Measurements from ENCODE around the gene SMAD2.
"Not testable (repeated sequence)": the region's sequence is repeated elsewhere in the genome, so short reads cannot be mapped to it uniquely, and the experiment has no call there.

Gene SMAD2

DNA sequence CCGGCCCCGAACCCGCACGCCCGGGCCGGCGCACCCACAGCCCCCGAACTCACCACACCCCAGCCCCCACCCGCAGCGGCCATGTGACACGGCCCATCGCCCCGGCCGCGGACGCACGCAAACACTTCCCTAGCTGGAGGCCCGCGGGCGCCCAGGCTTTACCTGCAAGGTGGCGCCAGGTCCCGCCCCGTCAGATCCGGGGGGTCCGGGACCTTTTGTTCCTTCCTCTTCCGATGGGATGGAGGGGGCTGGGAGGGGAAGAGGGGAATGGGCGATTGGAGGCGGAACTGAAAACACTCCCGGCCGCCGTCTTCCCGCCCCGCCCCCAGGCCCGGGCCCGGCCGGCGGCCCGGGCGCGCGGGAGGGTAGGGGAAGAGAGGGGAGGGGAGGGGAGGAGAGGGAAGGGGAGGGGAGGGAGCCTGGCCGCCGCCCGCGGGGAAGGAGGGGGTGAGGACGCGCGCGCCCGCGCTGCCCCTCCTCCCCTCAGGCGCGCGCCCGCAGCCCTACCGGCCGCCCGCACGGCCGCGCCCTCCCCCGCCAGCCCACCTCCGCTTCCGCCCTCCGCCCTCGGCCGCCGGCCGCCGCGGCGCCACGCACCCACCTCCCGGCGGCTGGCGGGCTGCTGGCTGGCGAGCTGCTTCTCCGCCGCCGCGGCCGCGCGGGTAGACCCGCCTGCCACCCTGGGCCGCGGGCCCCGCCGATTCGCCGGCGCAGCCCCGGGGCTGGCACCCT, at the start of gene SMAD2:
Gene SMAD2 (minus strand): TSS at position 461 of the 732 bp plus-strand sequence. CDS start 33,903 bp downstream, outside the sequence.
- peak; percentile 71 for DNase-seq

DNA sequence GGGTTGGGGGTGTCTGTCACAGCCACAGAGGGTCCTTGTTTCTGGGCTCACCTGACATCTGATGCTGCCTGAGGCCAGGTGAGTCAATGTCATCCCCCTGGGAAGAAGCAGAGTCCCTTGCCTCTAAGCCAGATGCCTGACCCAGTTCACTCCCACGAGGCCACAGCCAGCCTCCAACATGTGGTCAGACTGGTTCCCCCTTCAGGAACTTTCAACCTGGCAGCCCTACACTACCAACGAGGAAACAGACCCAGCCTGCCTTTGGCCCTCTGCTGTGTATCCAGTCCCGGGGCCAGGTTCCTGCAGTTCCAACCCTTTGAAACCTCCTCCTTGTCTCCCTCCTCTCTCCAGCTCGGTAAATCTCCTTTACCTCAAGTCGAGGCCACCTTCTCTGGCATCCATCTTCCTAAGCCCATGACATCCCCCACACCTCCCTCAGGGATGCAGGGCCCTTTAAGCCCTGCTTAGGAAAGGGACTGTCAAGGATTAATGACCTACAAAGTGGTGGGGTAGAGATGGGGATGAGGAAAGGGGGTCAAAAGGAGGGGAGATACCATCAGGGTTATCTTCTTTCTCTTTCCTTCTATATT, 49.2 kb upstream of the SMAD2 start:
- no peak for DNase-seq

DNA sequence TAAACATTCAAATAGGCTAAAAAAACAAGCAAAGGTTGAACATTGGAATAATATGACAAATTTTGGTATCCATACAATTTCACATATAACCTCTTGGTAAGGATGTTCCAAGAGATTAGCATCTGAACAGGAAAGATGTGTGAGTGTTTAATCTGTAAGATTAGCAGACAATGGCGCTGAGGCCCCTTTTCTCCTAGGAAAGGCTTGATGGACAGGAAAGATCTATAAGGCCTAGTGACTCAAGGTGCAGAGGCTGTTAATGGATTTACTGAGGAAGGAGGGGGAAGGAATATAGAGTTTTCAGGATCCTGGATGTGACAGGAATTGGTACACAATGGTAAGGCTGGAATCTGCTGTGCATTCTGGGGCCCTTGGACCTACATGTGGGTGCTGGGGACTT, 48.1 kb upstream of the SMAD2 start:
- no peak for DNase-seq

DNA sequence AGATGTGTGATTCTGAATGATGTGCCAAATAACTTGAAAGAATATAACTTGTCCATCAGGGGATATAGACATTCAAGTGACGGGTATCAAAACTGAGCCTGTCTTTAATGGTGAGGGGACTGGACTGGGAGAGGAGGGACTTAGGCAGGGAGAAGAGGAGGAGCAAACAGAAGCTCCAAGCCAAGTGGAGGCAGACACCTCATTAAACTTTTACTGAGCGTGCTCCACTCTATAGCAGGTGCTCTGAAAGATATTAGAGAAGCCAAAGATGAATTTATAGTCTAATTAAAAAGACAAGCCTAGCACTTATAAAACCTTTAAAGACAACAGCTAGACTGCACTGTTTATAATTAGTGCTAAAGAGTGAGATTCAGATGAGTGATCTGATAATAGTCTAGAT, 47.7 kb upstream of the SMAD2 start:
- DNase-seq = no peak

DNA sequence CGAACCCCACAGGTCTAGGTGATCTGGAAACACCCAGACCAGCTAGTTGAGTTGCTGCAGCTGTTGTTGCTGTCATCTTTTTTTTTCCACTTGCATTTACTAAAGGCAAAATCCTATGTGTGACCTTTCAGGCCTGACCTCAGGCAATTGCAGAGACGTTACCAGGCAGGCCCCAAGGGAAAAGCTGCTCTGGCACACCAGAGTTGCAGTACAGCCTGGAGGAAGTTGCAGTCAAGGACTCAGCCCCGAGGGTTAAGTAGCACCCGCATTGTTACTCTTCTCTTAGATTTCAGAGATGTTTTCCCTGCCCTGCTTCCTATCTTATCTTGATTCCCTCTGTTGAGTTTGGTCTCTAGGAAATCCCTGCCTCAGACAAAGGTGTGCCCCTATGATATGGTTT, 45.2 kb upstream of the SMAD2 start:
- DNase-seq = no peak

DNA sequence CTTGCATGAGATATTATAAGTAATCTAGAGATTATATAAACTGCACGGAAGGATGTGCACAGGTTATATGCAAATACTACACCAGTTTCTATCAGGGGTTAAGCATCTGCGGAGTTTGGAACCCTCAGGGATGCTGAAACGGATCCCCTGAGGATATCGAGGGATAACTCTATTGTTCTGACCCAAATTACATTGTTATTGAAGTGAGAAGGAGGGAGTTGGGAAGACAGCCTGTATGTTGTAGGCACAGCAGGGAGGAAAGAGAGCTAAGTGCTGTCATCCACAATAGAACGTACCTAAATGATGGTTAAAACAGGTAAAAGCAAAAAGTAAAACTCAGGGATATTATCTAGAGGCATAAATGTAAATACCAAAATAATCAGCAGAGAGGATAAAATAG, 44.6 kb upstream of the SMAD2 start:
- no peak for DNase-seq

DNA sequence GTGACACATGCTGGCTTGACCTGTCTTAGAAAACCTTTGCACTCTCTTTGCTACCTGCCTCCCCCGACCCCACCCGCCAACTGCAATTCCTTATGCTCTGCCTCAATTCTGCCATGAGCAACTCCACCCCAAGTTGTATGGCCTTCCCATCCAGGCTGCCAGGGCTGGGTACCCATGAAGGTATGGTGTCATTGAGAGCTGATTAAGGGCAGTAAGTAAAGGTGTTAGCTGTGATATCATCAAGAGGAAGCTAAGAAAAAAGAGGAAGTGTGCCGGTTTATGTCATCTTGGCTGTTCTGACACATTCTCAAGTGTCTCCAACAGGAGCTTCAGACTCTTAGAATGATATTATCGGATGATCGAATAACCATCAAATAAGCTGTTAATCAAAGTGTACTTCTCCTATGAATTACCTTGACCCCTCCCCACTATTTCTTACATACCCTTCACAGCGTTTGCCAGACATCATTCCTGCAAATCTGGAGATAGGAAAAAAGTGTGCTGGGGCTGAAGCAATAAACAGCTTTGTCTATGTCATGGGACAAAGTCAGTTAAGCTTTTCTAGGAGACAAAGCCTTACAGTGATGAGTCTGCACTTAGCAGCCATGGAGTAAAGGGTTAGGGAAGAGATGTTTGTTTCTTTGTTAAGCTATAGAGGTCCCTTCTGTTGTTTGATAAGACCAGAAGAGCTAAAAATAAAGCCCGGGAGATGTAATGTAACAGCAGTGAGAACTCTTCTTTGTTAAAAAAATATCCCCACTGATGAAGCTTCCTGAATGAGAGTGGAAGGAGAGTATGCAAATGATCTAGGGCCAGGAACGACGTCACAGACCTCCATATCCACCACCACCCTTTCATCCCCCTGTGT, 40.4 kb upstream of the SMAD2 start:
- no peak for DNase-seq

DNA sequence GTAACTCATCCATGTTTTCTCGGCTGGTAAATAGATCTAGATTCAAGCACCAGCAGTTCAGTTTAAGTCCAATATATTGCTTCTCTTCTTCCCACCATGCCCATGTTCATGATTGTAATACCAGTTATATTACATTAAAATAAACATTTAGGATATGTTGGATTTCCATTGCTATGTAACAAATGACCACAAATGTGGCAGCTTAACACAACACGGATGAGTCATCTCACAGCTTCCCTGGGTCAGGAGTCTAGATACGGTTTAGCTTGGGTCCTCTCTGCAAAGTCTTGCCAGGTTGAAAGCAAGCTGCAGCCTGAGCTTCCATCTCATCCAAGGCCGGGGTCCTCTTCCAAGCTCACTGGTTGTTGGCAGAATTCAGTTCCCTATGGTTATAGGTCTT, 39.4 kb upstream of the SMAD2 start:
- no peak for DNase-seq

DNA sequence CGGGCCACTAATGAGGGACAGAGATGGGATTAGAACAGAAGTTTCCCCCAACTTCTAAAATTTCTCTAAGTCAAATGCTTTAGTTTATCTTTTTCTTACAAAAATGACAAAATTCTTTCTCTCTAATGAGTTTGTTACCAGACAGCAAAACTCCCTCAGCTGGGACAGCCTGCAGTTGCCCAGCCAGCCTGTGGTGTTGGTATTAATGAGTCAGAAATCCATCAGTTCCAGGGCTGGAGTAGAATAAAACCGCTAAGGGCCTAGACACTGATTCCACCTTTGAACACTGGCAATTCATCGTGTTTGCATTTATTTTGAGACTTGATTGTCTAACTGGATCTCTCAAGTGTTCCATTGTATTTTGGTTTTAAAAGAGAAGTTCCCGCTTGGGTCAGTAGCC, 38.3 kb upstream of the SMAD2 start:
- DNase-seq = no peak

DNA sequence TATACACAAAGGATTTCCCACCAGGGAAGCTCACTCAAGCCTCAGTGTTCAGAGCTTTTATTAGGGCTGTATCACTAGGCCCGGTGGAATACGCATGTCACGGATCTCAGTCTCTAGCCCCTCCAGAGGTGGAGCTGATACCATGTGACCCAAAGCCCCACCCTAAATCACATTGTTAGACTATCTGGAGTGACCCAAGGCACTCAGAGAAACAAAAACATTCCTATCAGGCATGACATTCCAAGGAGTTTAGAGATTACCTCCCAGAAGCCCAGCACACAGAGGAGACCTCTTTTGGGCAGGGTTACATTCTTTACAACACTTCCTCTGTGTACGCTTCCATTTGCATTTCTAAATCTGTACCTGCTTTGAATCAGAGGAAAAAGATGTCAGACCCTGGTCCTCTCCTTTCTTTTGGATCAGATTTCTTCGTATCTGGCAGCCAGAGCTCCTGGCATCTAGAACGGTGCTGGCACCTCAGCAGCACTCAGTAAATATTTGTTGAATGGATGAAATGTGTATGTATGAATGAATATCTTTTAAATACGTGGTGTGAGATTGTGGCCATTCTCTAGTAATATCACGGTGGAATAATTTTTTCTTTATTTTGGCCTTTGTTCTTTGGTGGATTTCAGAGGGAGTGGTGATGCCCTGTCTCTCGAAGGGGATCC, 37.7 kb upstream of the SMAD2 start:
- no peak for DNase-seq

DNA sequence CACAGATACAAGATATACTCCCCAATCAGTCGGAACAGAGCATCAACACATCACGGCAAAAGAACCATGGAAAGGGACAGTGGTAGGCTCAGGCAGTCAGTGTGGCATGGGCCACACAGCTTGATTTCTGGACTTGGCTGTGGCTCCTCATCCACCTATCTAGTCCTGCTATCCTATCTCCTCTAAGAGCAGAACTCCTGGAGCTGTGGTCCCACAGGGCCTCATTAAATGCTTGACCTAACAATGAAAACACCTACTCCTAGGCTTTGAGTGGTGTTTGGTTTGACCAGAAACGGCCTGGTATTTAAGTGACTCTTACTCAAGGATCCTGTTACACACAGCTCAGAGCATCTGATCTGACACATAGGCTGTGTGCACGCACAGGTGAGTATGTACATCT, 33.6 kb upstream of the SMAD2 start:
- no peak for DNase-seq

DNA sequence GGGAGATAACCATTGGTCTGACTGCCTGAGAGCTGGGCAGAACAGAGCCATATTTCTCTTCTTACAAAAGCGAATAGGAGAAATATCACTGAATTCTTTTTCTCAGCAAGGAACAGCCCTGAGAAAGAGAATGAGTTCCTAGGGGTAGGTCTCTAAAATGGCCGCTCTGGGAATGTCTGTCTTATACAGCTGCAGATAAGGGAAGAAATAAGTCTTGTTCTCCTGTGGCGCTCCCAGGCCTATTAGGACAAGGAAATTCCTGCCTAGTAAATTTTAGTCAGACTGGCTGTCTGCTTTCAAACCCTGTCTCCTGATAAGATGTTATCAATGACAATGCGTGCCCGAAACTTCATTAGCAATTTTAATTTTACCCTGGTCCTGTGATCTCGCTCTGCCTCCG, 30.5 kb upstream of the SMAD2 start:
- not testable (repeated sequence) for DNase-seq

DNA sequence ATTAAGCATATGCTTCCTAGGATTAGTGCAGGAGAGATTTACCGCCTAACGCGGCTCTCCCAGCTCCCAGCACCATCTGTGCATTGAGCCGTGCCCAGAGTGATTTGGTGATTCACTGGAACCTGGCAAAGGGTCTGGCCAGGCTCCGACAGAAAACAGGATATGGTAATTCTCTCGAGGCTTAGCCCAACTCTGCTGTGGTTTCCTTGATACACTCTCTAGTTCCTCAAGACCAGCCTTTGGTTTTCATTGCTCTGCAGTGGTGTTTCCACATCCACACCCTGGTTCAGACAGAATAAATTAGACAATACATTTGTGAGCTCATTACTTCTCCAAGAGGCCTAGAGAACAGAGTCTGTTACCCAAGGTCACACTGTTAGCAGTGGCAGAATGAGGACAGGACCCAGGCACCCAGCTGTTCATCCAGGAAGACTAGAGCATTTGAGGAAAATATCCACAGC, 23.0 kb upstream of the SMAD2 start:
- no peak for DNase-seq

DNA sequence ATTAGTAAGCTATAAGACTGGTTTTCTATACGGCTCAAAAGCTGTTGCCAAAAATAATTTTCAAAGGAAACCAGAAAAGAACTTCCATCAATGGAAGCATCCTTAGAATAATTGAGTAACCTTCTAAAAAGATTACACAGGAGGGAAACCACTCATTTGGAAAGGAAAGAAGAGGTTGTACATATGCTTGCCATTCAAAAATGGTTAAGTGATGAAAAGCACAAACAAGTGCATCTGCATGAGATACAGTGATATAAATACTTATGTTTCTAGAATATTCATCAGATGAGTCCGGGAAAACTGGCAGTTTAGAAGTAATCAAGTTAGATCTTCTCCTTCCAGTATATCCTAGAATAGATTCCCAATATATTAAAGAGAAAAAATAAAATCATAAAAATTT, 20.1 kb upstream of the SMAD2 start:
- no peak for DNase-seq

DNA sequence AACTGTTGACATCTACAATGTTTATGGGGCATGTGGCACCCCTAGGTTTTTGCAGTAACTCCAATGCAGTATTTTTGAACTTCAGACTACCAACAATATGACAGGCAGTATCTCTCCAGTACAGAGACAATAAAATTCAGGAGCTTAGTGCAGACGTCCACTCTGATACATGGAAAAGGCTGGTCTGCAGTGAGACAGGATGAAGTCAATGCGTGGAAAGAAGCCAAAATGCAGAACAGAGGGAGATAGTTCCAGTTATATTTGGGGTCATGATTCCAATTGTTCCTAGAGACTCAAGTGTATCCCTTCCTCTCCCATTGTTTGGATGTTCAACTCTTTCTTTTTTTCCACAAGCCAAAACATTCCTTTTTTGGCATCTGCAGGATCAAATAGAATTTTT, 18.7 kb upstream of the SMAD2 start:
- DNase-seq = no peak

DNA sequence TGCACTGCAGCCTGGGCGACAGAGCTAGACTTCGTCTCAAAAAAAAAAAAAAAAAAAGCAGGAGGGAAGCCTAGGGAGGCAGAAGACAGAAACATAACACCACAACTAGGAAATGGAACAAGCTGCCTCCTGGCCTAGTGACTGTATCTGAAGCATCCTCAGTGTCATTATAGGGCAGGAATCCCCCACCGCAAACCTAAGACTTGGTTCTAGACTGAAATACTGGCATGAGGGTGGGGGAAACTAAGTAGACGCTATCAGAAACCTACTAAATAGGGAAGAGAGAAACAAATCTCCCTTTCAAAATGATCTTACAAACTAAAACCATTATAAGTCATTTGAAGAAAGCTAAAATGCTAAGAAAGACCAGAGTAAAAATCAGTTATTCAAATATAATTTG, 16.4 kb upstream of the SMAD2 start:
- DNase-seq = no peak

DNA sequence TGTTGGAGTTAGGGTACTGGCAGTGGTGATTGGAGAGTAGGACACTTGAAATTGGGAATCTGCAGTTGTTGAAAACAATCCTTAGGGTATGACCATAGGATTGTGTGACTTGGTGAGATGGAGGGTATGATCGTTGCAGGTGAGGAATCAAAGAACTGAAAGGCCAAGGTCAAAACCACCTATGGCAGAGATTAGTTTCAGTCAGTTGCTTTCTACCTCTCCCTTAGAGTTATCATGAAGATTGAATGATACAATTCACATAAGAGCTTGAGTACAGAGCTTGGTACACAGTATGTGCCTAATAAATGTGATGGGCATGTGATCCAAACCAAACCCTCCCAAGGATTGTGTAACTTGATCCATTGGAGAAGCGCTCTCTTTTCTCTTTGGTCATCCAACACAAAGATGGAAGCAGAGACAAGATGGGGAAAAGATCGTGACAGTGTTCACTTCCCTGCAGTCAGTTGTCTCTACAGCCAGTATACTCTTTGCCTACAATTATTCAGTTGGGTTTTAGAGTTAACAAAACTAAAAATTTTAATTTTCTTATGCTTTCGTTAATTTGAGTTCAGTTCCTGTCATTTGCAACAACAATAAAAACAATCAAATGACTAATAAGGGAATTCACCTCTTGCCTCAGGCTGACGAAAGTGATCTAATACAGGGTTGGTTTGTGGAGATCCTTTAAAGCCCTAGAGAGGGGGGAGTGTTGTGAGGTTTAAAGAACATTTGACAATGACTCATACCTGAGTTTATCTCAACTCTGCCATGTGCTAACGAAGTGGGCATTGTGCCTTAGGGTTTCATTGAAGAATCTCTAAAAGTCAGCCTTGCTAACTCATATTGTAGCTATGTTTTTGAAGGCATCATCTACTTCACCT, 14.8 kb upstream of the SMAD2 start:
- no peak for DNase-seq

DNA sequence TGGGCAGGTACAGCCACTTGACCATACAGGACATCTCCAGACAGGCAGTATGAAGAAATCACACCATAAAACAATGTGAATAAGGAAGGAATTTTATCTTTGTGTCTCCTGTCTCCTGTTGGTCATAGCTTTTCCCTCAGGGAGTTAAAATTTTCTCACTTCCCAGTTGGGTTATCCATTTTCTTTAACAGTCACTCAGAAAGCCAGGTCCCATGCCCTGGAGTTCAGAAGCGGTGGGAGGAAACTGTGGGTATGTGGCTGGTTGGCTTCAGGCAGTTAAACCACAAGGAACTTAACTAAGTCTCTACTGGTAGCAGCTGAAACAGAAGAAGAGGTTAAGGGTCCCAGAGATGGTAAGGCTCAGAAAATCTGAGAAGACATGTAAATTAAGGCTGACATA, 6.5 kb upstream of the SMAD2 start:
- DNase-seq = no peak

DNA sequence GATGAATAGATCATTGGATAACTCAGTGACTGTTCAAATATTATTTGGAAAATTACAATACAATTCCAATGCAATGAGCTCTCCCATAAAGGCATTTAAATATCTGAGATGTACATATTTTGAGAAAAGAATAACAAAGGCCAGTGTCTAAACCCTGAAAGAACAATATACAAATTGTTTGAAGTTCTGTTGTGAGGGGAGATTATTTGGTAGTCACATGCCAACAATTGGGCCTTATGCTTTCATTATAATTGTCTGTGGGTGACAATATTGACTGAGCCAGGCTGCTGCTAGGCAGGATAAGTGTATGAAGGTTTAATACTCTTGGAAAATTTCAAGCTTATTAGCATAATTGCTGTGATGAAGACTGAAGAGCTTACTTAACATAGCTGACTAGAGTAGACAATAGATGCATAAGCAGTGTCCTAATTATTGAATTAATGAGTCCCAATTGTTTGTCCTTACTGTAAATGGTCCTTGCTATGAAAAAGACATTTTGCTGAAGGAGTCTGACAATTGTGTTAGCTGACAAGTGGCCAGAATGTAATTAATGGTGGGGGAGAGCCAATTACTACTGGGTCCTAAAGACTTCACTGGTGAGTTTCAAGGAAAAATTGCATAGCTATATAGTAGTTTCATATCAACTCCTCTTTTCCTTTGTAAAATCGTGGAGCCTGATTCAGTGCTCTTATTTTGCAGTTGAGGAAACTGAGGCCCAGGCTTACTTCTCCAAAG, 5.0 kb upstream of the SMAD2 start:
- no peak for DNase-seq

DNA sequence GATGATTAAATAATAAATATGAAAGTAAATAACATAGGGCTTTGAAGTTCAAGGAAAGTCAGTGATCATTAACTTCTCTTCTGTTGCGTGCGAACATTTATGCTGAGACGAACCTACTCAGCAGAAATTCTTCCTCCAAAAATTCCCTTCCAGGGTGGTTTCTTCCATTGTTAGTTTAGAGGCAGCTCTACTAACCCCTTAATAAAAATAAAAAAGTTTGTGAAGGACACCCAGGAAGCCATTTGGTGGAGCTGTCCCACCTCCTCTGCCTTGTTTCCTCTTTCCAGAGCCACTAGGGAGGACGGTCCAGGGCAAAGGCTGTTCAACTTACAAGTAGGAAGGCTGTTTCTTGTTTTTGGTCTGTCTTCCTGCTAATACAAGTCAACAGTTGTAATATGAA, 2.1 kb upstream of the SMAD2 start:
- no peak for DNase-seq

DNA sequence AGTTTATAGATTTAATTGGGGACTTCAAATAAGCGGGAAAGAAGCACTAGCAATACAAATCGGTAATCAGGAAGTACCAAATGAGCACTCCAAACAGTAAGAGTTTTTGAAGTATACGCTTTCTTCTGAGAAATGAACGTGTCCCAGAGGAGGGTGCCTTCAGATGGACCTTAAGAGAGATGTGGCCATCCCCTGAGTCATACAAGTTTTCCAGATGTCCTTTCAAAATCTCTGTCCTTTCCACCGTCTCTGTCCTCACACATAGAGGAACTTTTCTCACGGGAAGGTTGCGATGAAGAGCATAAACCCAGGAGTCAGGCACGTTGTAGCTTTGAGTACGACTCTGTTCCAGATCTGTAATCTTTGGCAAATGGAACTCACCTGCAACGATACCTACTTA, 1.7 kb upstream of the SMAD2 start:
- no peak for DNase-seq

DNA sequence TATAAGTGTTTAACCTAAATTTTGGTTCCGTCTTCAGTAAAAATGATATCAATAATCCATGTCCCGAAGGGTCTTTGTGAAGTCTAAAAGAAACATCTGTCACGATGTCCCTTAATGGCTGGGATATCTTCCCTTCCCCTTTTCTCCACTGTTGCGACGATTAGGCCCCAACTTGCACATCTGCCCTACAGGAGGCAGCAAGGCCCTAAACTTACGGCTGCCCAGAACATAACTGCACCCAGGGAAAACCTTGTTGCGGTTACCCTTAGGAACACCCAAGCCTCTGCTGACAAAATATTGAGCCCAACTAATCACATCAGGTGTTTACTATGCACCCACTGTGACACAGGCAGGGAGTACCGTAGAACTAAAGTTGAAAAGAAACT, 1.3 kb upstream of the SMAD2 start:
- no peak for DNase-seq
